ENCODE measurements around the gene OTOGL.

Gene OTOGL

DNA sequence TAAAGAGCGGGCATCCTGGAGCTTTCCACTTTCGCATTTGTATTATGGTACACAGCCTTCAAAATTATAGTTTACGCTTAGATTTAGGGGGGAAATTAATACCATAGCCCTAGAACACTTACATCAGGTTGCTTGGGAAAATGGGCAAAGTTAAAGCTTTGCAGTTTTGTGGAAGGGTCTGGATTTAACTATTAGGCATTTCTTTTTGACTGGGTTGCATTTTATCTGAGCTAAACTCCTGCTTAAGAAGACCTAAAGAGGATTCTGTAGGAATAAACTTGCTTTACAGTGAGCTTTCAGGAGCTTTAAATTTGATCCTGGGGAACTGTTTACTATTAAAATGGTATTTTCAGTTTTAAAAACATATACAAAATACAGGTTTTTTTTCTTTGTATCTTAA is 301.9 kb downstream of the OTOGL start:
- DNase-seq, result no peak

DNA sequence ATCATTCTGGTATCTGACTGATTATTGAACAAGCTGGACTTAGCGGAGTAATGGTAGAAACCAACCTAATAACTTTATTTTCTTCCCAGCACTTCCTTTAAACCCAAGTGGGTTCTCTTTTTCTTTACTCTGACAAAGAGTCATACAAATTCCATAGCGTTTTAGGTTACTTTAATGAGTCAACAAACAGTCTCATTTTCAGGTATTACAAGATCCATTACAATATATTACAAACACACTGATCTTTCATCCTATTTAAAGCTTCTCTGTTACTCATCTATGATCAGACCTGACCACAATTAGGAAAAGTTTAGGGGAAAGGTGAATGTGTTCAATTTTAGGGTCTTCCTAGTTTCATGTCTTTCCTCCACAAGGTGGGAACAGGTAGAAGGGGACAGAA is 305.3 kb downstream of the OTOGL start:
- no peak for DNase-seq

DNA sequence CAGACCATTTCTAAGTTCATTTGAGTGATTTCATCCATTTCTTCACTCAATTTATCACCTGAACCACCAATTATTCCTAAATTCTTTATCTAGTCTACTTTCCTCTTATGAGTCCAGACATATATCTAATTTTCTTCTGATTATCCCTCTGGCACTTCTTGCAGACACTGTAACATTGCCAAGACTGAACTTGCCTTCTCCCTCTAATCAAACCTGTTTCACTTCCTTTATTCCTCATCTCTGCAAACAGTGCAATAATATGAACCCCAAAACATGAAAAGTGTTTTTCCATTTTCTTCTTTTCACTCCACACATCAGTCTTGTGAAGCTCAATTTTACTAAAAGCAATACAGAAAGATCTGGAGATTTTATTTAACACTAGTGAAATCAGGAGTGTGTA is 306.9 kb downstream of the OTOGL start:
- DNase-seq, result no peak

DNA sequence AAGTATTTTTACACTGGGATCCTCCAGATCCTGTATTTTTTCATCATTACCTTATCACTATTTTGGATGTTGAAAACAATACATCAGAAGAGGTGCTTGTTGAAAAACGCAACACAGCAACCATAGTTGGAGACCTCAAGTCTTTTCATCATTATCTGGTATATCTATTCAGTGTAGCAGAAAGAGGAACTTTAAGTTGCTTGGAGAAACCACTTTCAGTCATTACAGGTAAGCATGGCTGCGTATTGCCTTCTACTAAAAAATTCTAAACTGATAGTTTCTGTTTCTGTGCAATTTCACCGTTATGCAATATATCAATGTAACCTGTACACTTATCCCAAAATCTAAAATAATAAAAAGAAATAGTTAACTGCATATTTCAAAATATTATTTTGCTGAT is 312.4 kb downstream of the OTOGL start:
- DNase-seq, result no peak

DNA sequence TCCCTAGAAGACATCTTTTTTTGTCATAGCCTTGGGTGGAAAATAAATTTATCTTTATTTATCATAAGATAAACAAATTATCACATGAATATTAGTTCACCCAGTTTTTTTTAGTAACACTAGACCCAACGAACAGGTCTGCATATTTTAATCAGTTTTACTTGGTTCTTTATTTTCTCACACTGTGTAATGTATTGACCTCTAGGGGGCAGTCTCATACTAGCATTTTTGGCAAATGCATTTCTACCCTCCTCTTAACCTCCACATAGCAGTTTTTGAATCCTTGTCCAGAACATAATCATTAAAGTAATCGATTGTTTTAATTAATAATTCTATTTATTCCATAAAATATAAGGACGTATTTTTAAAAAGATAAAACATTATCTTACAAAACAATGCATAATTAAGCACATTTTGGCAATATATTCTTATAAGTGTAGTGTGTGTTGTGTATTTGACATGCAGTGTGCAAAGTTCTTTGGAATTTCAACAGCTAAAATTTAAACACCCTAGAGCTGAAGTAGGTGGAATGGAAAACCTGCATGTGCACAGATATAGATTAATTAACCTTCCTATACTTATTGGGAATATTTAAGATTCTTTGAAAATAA is 313.1 kb downstream of the OTOGL start:
- no peak for DNase-seq

DNA sequence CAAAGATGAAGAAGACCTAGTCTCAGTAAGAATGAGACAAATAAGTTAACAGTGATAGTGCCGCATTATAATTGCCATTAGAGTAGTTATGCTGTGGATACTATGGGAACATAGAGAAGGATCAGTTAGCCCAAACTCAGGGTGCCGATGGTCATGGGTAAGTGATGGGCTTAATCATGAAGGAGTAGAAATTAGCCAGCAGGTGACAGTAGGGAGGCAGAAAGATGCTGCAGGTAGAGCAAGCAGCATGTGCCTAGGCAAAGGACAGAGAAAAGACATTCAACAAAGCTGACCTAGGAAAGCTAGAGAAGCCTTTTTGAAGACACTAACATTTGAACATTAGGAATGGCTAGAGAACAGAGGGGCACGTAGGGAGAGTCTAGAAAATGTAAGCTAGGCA is 314.1 kb downstream of the OTOGL start:
- DNase-seq, result no peak

DNA sequence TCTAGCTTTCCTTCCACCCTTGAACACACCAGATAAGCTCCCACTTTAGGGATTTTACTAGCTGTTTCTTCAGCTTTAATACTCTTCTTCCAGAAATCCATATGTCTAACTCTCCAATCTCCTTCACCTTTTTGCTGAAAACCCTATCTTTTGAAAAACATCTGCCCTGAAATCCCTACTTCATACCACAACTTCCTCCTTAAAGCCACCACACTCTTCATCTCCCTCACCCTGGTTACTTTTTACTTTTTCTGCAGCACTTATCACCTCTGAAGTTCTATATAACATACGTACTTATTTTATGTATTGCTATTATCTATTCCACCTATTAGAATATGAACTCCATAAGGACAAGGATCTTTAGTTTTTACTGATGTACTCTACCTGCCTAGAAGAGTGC is 316.1 kb downstream of the OTOGL start:
- DNase-seq, result no peak

DNA sequence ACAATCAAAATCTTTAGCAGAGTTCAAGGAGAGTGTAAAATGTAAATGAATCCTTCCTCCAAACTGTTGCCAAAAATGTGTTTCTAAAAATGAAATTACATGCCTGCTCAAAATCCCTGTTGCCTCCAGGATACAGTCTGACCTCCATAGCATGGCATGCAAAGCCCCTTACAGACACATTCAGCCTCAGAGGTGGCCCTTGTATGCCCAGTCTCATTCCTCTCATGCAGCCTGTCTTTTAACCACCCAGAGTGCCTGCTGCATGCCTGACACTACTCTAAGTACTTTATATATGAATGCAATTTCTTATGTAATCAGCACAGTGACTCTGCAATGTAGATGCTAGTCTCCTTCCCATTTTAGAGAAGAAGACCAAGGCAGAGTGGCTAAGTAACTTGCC is 320.3 kb downstream of the OTOGL start:
- no peak for DNase-seq

DNA sequence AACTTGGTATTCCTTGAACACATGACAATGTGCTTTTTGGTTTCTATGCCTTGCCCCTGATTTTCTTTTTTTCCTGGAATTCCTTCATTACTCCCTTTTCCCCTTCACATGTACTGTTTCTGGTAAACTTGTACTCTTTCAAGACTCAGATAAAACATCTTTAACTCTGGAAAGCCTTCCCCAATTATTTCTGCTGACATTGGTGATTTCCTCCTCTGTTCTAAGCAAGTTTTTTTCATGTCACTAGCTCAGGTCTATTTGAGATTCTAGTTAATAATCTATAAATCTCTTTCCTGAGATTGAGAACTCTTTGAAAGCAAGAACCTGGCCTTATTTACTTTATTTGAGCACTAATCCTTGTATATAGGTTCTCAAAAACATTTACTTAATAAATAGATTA is 320.7 kb downstream of the OTOGL start:
- DNase-seq, result no peak

DNA sequence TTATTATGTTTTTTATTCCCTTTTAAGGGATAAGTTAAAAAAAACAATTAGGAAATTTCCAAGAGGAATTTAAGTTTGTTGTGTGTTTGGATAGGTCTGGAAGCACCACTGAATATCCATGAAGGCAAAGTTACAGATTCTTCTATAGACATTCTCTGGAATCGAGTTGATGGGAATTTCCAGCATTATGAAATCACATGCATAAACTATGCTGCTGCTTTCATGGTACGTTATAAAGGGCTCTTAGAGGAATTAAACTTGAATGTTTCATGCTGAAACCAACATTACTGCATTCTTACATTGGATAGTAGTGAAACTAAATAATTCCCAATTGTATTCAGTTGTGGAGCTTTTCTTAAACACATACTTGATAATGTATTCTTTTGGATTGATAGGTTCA is 323.2 kb downstream of the OTOGL start:
- no peak for DNase-seq
